Measurements from ENCODE around the gene NSF.

Gene NSF

DNA sequence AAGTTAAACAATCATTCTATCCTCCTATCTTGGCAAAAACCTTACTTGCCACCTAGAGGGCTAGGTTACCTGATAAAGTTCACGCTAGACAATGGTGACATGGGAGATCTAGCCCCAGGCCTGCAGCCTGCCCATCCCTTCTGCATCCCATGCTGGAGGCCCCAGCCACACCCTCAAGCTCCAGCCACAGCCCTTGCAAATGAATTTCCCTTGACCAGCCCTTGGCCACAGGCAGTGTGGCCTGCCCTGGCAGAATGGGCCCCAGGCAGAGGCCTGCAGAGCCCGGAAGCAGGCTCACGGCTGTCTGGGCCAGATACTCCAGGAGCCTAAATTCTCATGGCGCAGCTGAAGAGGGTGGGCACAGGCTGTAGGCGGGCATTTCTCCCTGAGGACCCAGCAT is 213.1 kb downstream of the NSF start:
- DNase-seq (ENCODE audit: low read depth) = no peak

DNA sequence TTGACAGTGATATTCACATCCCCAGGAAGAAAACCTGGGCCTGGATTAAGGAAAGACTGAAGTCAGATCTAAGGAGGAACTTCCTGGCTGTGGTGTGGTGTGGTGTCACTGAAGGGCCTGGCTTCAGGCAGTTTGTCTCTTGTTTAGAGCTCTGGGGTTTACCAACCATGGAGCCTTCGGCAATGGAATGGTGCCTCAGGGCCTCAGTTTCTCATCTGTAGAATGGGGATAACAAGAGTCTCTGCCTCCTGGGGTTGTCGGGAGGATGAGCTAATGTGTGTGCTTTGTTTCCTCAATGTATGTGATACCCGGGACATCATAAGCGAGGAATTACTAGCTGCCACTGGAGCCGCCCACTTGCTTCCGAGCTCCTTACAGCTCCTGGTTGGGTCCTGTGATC is 215.3 kb downstream of the NSF start:
- no peak for DNase-seq (ENCODE audit: low read depth)
